Measurements from ENCODE around the gene AGAP1.

Gene AGAP1

DNA sequence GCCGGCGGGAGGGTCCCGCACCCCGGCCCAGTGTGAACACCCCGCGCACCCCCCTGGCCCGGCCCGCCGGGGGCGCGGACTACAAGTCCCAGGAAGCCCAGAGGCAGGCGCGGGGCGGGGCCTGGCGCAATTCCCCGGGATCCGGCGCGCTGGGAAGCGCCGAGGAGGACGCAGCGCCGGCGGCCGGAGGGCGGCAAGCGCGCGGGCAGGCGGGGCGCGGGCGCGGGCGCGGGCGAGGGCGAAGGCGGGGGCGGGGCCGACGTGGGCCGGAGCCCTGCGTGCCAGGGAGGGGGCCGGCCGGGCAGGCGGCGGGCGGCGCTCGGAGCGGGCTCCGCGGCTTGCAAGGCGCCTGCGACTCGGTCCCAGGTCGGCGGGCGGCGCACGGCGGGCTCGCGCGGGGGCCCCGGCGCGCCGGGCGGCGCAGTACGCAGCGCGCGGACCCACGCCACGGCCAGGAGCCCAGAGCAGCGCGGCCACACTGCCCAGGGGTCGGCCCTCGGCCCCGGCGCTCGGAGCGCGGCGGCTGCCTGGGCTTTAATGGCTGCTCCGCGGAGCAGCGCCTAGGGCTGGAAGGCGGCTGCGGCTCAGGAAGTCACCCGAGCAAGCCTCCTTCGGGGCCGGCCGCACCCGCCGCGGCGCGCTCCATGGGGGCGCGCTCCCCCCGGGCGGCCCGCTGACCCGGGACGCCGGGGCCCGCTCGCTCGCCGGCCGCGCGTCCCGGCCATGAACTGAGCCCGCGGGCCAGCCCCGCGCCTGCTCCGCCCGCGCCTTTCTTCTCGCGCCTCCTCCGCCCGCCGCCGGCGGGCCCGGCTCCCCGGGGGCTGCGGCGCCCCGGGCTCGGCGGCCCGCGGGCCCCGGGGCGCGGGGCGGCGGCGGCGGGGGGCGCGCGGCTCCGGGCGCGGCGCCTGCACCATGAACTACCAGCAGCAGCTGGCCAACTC, at the start of gene AGAP1:
AGAP1 (plus strand) TSS at position 269 of the 941 bp plus-strand sequence.
- no peak for DNase-seq (ENCODE audit: low read depth, low spot score)

DNA sequence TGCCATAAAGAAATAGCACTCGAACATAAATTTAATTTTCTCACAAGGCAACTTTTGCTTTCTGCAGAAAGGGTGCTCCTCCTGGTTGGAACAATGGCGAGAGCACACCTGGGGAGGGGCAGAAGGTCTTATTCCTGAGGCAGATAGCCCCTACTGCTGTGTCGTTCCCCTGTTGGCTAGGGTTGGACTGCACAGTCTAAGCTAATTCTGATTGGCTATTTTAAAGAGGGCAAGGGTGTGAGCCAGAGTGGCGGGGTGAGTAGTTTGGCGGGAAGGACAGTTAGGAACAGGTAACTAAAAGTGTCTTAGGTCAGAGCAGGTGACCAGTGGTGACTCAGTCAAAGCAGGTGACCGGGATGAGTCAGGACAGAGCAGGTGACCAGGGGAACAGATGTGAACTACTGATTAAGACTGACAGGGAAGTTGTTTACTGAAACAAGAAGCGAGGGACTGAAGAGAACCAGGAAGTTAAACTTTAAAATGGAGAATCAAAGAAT, 49.7 kb upstream of the AGAP1 start:
- DNase-seq (ENCODE audit: low read depth, low spot score), result no peak

DNA sequence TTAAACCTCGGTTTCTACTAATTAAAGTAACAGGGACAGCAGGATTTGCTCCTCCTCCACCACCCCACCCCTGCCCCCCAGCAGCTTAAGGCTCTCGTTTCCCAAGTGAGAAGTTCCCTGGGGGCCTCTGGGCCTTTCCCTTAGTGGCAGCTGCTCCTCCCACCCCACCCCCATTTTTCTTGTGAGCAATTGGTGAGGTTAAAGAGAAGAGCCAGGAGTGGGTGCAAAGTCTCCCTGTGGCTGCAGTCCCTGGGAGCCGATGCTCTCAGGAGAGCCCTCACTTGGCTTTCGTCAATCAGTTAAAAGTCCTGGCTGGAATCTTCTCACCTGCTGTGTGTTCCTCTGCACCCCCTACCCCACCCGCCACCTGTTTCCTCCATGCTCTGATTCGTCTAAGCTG, 48.7 kb upstream of the AGAP1 start:
- DNase-seq (ENCODE audit: low read depth, low spot score), result no peak

DNA sequence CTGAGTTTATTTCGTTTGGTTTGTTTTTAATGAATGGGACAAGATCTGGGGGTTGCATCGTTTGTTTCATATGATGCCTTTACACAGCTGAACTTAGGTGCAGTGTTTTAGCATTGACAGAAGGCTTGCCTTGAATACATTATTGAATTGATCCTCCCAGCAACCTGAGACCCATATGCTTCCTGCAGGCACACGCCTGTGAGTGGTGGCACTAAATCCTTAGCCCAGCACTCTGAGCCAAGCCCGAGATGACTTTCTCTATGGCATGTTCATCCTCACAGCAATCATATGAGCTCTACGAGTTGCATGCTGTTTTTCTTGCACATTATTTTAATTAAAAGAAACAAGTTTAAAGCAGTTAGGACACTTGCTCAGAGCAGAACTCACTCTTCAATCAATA, 47.8 kb upstream of the AGAP1 start:
- no peak for DNase-seq (ENCODE audit: low read depth, low spot score)

DNA sequence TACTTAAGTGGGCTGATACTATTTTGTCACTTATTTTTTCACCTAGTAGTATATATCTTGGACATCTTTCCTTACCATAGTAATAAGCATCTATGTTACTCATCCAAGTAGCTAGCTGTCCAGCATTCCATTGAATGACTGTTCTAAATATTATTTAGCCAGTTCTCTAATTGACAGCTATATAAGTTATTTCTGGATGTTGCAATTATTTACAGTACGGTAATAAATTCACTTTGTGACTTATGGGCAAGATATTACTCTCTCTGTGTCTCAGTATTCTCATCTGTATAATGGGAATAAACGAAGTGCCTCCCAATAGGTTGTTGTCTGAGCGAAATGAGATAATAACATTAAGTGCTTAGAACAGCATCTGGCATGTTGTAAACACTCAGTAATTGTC, 46.6 kb upstream of the AGAP1 start:
- DNase-seq (ENCODE audit: low read depth, low spot score), result no peak

DNA sequence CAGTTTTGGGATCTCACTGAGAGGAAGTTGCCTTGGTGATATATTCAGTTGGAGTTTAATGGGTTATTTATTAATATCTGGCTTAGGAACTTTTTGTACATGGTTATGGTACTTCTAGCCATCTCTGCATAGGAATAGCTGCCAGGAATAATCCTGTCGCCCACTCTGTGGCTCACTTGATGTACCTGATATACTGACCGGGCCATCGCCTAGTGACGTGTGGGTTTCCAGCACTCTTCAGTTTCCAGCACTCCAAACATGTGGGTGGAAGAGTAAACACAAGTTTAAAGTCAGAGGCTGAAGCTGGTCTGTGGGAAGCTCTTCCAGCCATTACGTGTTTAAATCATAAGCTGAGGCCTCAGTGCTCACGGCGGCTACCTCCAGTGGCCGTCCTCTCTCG, 44.3 kb upstream of the AGAP1 start:
- no peak for DNase-seq (ENCODE audit: low read depth, low spot score)

DNA sequence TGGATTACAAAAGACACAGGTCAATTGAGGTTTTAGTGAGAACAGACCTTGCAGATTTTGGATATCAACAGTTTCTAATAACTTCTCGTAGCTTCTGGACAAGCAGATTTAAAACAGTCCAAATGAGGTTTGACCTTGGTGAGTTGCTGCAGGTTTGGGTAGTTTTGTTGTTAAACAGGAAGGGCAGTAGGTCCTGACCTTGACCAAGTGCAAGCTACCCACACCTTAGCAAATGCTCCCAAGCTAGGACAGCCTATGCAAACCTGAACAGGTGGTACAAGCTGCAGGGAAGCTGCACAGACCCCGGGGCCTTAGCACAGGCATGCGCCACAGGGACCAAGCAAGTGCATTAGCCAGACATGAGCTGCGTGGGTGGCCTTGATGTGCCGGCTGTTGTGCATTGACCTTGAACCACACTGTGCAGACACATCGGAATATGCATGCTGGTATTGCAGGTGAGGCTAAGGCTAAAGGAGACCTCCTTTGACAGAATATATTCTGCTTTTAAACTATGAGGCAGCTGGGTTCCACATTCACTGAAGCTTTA, 40.2 kb upstream of the AGAP1 start:
- no peak for DNase-seq (ENCODE audit: low read depth, low spot score)

DNA sequence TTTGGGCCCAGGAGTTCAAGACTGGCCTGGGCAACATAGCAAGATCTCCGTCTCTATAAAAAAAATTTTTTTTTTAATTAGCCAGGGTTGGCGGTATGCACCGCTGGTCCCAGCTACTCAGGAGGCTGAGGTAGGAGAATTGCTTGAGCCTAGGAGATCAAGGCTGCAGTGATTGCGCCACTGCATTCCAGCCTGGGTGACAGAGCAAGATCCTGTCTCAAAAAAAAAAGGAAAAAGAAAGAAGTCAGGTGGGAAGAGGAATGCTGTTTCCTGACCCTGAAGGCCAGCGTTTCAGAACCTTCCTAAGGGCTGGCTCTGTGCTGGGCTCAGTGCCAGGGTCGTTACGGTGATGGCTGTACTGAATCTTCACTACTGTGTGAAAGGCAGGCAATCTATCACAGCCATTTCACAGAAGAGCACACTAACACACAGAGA, 35.0 kb upstream of the AGAP1 start:
- DNase-seq (ENCODE audit: low read depth, low spot score), result no peak

DNA sequence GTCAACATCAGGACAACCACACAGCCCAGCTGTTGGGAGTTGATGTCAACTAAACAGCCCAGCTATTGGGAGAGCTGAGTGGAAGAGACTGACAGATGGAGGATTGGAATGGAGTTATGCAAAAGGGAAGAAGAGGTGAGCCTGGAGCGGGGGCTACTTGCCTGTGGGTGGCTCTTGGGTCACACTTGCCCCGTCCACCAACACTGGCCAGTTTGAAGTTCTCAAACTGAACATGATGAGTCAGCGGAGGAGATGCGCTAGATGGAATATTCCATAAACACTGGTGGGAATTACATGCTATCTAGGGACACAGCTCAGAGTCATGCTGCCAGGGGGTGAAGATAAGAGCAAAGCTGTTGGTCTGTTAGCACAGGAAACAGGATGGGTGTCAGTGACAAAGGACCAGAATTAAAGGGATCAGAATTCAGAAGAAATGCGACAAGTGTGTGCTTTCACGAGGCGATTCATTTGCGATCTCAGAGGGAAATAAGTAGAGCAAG, 33.2 kb upstream of the AGAP1 start:
- no peak for DNase-seq (ENCODE audit: low read depth, low spot score)

DNA sequence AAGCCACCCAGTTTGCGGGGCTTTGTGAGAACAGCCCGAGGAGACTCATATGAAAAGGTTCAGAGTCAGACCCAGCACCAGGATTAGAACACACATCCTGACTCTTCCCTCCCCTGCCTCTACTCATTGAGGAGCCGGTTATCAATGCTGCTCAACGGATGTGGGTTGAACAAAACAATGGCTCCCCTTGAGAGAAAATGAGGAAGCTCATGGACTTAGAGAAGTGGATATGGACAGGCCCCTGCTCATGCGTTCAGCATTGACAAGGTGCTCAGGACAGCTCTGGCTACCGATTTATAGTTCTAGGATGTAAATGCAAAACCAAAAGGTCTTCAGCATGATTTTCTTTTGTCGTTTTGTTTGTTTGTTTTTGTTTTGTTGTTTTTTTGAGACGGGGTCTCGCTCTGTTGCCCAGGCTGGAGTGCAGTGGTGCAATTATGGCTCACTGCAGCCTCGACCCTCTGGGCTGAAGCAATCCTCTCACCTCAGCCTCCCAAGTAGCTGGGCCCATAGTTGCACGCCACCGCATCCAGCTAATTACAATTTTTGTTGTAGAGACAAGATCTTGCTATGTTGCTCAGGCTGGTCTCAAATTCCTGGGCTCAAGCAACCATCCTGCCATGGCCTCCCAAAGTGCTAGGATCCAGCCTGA, 32.0 kb upstream of the AGAP1 start:
- DNase-seq (ENCODE audit: low read depth, low spot score), result no peak

DNA sequence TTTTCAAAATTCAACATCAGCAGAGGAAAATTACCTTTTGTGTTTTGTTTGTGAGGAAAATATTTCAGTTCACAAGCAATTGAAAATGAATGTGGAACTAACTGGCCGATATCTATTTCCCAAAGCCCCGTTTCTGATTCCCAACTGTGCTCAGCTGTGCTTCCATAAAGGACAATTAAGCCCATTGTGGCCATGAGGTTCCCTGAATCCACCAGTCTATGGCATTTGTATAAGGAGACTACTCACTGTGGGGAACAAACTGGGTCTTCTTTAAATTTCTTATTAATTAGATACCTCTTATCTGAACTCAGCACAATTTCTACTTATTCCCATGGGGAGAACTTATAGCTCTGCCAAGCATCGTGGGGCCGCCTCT, 31.4 kb upstream of the AGAP1 start:
- no peak for DNase-seq (ENCODE audit: low read depth, low spot score)

DNA sequence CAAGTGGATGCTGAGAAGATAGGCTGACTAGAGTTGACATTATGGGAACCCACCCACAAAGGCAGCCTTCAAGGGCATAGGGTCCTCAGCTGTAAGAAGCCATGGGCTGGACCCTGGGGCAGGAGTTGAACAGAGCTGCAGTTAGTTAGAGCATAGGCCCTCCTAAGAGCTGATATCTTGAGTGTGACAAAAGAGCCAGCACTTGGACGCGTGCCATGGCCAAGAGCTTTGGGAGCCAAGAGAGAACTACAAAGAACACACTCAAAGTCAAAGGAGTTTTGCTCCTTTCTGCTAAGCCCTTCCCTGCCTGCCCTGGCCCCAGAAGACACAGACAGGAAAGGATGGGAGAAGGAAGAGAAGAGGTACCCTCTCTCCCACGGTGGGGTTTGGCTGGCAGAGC, 29.9 kb upstream of the AGAP1 start:
- DNase-seq (ENCODE audit: low read depth, low spot score), result no peak

DNA sequence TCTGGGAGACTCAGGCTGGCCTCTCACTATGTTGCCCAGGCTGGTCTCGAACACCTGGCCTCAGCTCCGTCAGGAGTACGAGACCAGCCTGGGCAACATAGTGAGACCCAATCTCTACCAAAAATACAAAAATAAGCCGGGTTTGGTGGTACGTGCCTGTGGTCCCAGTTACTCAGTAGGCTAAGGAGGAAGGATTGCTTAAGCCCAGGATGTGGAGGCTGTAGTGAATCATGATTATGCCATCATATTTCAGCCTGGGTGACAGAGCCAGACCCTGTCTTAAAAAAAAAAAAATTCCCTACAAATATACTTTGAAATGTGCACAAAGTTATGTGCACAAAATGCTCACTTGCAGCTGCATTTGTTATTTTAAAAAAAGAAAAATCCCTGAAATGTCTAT, 26.3 kb upstream of the AGAP1 start:
- no peak for DNase-seq (ENCODE audit: low read depth, low spot score)

DNA sequence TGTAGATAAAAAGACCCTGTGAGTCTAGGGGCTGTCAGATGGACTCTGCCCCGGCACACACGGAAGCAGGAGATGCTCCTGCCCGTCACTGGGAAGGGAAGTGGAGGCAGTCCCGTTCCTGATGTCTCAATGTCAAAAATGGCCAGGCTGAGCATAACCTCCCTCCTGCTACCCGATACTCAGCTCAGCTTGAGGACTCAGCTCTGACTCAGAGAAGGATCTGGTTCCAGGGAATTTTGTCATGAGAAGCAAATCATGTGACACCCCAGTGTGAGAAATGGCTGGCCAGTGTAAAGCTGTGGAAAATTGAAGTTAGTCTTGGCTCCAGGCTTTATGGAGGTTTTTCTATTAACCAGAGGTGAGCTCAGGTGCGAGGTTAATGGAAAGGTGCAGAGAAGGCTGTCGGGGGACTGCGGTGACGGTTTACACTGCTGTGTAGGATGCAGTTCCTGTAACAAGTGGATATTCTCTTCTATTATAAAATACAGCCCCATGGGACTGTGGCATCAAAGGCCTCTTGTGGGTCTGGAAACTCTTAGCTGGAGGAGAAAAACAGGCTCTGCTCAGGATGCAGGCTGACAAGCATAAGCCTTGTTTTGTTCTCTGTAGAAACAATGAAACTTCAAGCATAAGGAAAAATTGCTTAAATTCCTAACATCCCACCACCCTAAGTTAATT, 24.7 kb upstream of the AGAP1 start:
- DNase-seq (ENCODE audit: low read depth, low spot score), result peak; percentile 69

DNA sequence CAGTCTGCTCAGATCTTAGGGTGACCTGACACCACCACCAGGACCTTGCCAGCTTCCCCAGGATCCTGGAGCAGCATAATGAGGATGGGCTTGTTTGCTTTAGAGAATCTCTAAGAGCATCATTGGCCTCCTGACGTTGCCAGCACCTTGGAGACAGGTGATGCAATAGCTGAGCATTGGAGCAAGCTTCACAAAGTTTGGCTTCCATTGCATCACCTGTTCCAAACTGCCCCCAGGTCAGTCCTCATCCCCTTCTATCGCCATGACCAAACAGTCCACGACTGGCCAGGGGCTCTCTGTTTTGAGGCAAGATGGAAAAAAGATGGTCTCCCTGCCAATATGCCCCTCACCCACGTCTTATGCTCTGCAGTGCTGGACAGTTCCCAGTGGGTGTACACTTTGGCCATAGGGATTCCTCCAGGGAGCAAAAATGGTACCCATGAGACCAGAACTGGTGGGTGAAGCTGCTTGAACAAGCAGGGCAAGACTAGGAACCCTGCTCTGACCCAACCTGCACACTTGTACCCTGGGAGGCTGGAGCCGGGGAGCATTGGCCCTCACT, 22.6 kb upstream of the AGAP1 start:
- DNase-seq (ENCODE audit: low read depth, low spot score), result no peak

DNA sequence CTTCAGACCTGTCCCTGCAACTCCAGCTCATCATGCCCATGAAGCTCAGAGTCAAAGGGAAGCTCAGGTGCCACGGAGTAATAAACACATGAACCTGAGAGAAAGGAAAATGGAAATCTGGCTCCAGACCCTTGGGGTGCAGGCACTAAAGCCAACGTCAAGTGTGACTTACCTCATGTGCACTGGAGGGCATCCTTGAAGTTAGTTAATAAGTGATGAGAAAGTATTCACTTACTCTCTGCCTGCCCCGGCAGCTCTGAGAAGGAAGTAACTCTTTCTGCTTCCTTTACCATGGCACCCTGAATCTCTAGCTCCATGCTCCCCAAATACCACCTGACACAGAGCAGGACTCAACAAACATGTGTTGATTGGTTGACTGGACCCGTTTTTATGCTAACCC, 21.4 kb upstream of the AGAP1 start:
- no peak for DNase-seq (ENCODE audit: low read depth, low spot score)

DNA sequence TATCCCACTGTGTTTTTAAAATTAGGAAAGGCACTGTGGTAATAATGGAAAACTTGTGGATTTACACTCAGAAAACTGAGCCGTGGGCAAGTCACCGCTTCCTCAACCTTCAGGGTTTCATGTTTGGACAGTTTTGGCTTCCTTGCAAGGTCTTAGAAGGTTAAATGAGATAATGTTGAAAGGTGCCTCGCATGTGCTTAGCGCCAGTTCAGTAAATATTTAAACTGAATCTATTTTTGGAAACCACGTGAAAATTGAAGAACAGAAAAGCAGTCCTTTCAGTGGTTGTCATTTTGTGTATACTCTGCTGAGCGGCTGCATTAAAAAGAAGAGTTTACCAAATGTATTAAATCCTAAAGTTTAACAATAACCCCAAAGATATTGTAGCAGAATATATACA, 15.2 kb upstream of the AGAP1 start:
- no peak for DNase-seq (ENCODE audit: low read depth, low spot score)

DNA sequence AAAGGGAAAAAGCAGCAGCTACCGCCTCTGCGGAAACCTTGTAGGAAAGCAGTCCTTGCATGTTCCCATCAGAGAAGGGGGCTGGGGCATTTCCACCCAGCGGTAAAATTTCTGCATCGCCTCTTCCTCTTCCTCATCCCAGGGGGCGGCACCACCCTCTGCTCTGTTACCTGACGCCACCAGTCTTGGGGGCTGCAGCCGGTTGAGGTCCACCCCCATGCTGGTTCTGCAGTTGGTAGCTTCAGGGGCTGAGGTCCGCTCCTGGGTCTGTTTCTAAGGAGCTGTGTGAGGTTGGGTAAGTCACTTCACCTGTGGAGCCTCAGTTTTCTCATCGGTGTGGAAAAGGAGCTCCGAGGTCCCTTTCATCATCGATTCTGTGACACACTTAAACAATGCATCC, 14.2 kb upstream of the AGAP1 start:
- DNase-seq (ENCODE audit: low read depth, low spot score), result no peak

DNA sequence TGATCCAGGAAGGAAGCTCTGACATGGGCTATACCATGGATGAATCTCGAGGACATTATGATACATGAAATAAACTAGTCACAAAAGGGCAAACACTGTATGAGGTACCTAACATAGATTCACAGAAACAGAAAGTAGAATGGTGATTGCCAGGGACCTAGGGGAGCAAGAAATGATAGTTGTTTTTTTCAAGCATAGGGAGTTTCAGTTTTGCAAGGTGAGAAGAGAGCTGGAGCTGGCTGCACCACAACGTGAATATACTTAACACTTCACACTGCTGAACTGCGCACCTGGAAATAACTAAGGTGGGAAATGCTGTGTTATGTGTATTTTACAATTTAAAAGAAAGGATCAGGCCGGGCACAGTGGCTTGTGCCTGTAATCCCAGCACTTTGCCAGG, 13.2 kb upstream of the AGAP1 start:
- no peak for DNase-seq (ENCODE audit: low read depth, low spot score)

DNA sequence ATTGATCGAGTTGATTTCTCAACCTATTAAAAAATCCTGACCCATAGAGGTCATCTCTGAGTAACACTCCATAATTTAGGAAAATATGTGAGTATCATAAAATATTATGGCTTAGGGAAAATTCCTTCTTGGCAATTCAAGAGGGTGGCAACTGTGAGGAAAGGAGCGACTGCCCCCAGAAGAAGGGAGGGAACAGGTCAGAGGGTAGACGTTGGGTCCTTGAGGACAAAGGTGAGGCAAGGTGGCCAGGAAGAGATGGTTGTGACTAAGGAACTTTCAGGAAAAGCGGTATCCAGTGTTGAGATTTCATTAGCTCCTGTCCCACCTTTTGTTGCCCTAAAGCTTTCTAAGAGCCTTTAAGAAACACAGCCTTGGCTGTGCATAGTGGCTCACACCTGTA, 10.5 kb upstream of the AGAP1 start:
- DNase-seq (ENCODE audit: low read depth, low spot score), result no peak

DNA sequence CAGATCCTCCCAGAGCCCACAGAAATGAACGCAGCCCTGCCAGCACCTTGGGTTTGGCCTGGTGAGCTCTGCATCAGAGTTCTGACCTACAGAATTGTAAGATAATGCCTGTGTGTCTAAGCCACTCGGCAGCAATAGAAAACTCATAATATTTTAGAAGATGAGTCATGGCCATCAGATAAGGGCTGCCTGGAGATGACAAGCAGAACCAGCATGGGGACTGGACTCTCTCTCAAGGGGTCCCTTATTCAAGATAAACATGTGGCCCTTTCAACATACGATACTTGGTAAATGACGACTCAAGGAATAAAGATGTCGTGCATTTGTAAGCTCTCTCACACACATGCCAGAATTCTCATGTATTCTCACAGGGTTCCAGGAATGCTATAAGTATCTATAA, 8.5 kb upstream of the AGAP1 start:
- no peak for DNase-seq (ENCODE audit: low read depth, low spot score)

DNA sequence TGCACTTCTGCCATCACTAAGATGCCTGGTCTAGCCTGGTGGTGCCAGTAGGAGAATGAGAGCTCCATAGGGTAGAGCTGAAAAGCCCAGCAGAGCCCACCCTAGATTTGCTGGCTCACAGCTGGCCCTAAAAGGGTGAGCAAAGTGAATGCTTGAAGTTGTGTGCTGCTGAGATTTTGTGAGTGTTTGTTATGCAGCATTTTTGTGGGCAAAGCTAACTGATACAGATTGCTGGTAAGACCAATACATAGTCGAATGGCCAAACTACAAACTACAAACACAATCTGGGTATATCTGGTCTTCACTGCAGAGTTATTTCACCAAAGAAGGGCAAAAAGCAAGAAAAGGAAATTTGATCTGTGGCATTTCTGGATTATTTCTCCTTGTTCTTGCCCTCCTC, 7.1 kb upstream of the AGAP1 start:
- DNase-seq (ENCODE audit: low read depth, low spot score), result no peak
